ENCODE measurements around the gene TNFRSF9. TPM values are rescaled to one million over a fixed set of nuclear protein-coding genes. Genes with fewer than 3 reads are reported as not detected.

TNFRSF9 gene
- polyA plus RNA-seq, 2 of the 4 experiments (the other 2 are of a cell fraction) = 0.75 to 3.2 TPM

GRCh38 chr1:7975212-7975865 lies 34.7 kb upstream of the TNFRSF9 start:
- peak overlapping the region in 1 of 2 experiments; percentile 31; a peak in 1 of 6 replicates for H3K27ac ChIP-seq
- no peak overlapping the region for H3K4me3 ChIP-seq
- DNase-seq (ENCODE audit: low read depth in 1 of 2, low spot score in 1 of 2) (peak; percentile 70 to 86), FAIRE-seq (no peak), ATAC-seq (peak; percentile 100)
- ChIA-PET CTCF (interaction anchor here (0.5 to 11.9 kb wide), 54 partner anchors 9 to 1030 kb away, joined by 3 to 145 read pairs (median 4); partner anchors contain the start of gene SLC45A1), POLR2A (interaction anchor here (0.9 to 1.5 kb wide), 3 partner anchors 14 to 339 kb away, joined by 3 to 8 read pairs (median 5); partner anchors contain the start of gene PARK7)
- H3K4me2 ChIP-seq = no peak overlapping the region
- TF ChIP-seq NR3C1 (IDR thresholded peaks at IDR 0.05) (no peak), MAZ (IDR thresholded peaks at IDR 0.05; ENCODE audit: borderline replicate concordance, low read depth, low read length) (no peak), ZFP36 (IDR thresholded peaks at IDR 0.05; ENCODE audit: borderline replicate concordance, partially characterized antibody) (no peak), HOXA7 (CRISPR knock-in tag; IDR thresholded peaks at IDR 0.05) (no peak), RAD21 (conservative IDR thresholded peaks at IDR 0.05 in 1 of 2, IDR thresholded peaks at IDR 0.05 in 1 of 2) (peak; percentile 87), SMC3 (IDR thresholded peaks at IDR 0.05) (peak; percentile 84)
- TF ChIP-seq, protein P1, sequence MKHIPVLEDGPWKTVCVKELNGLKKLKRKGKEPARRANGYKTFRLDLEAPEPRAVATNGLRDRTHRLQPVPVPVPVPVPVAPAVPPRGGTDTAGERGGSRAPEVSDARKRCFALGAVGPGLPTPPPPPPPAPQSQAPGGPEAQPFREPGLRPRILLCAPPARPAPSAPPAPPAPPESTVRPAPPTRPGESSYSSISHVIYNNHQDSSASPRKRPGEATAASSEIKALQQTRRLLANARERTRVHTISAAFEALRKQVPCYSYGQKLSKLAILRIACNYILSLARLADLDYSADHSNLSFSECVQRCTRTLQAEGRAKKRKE (CRISPR knock-in tag; IDR thresholded peaks at IDR 0.05; ENCODE audit: low read depth) = no peak
- TF ChIP-seq, protein P2, sequence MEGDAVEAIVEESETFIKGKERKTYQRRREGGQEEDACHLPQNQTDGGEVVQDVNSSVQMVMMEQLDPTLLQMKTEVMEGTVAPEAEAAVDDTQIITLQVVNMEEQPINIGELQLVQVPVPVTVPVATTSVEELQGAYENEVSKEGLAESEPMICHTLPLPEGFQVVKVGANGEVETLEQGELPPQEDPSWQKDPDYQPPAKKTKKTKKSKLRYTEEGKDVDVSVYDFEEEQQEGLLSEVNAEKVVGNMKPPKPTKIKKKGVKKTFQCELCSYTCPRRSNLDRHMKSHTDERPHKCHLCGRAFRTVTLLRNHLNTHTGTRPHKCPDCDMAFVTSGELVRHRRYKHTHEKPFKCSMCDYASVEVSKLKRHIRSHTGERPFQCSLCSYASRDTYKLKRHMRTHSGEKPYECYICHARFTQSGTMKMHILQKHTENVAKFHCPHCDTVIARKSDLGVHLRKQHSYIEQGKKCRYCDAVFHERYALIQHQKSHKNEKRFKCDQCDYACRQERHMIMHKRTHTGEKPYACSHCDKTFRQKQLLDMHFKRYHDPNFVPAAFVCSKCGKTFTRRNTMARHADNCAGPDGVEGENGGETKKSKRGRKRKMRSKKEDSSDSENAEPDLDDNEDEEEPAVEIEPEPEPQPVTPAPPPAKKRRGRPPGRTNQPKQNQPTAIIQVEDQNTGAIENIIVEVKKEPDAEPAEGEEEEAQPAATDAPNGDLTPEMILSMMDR (IDR thresholded peaks at IDR 0.05) = peak; percentile 89
- 44% methylated on average over 8 of the region's 8 CpGs for WGBS (ENCODE audit: missing lambda C conversion rate)
- H3K4me1 ChIP-seq = 0 out of 3 replicates have a peak, but pooled peaks cover 3% of the 10 kb centered on the region
- no peaks in the 10 kb centered on the region for H3K9me3 ChIP-seq

- 93% methylated on average over 2 of the region's 2 CpGs for WGBS (ENCODE audit: missing lambda C conversion rate)
- ChIA-PET POLR2A (no interaction called here), CTCF (interaction anchor here (0.7 to 4.9 kb wide), 6 partner anchors 8 to 377 kb away, joined by 3 to 76 read pairs (median 4); no protein-coding TSS in a partner anchor)
- Histone ChIP-seq H3K27ac (no peak overlapping the region), H3K4me2 (no peak overlapping the region), H3K4me1 (0 out of 3 replicates have a peak, but pooled peaks cover 3% of the 10 kb centered on the region), H3K4me3 (no peak overlapping the region), H3K9me3 (no peaks in the 10 kb centered on the region)
- no peak for DNase-seq (ENCODE audit: low read depth in 1 of 2, low spot score in 1 of 2)
- no peak for ATAC-seq
- no peak for TF ChIP-seq HOXB13 (CRISPR knock-in tag; IDR thresholded peaks at IDR 0.05; ENCODE audit: low read depth)
- TF ChIP-seq, protein P3, sequence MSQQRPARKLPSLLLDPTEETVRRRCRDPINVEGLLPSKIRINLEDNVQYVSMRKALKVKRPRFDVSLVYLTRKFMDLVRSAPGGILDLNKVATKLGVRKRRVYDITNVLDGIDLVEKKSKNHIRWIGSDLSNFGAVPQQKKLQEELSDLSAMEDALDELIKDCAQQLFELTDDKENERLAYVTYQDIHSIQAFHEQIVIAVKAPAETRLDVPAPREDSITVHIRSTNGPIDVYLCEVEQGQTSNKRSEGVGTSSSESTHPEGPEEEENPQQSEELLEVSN (IDR thresholded peaks at IDR 0.05; ENCODE audit: borderline replicate concordance, low read depth) = no peak
- TF ChIP-seq CEBPB (IDR thresholded peaks at IDR 0.05) = no peak
- TF ChIP-seq PHF8 (IDR thresholded peaks at IDR 0.05; ENCODE audit: borderline replicate concordance, low read depth) = no peak
- TF ChIP-seq REST (IDR thresholded peaks at IDR 0.05) = no peak
- TF ChIP-seq EHF (CRISPR knock-in tag; IDR thresholded peaks at IDR 0.05) = no peak
- TF ChIP-seq USF2 (IDR thresholded peaks at IDR 0.05) = no peak
- no peak for TF ChIP-seq HEYL (CRISPR knock-in tag; IDR thresholded peaks at IDR 0.05)
- TF ChIP-seq, protein P4, sequence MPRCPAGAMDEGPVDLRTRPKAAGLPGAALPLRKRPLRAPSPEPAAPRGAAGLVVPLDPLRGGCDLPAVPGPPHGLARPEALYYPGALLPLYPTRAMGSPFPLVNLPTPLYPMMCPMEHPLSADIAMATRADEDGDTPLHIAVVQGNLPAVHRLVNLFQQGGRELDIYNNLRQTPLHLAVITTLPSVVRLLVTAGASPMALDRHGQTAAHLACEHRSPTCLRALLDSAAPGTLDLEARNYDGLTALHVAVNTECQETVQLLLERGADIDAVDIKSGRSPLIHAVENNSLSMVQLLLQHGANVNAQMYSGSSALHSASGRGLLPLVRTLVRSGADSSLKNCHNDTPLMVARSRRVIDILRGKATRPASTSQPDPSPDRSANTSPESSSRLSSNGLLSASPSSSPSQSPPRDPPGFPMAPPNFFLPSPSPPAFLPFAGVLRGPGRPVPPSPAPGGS (IDR thresholded peaks at IDR 0.05) = no peak
- no peak for TF ChIP-seq MAFK (IDR thresholded peaks at IDR 0.05; ENCODE audit: partially characterized antibody)
- no peak for TF ChIP-seq NR3C1 (IDR thresholded peaks at IDR 0.05)
- TF ChIP-seq ZSCAN20 (CRISPR knock-in tag; IDR thresholded peaks at IDR 0.05) = no peak
- TF ChIP-seq FOXS1 (CRISPR knock-in tag; IDR thresholded peaks at IDR 0.05) = no peak
- TF ChIP-seq CHD2 (IDR thresholded peaks at IDR 0.05; ENCODE audit: low read length, partially characterized antibody) = no peak
- no peak for TF ChIP-seq MYC (IDR thresholded peaks at IDR 0.05; ENCODE audit: borderline replicate concordance, low read length)
- FAIRE-seq = no peak
These were observed 32.4 kb upstream of the TNFRSF9 start for GRCh38 chr1:7973086-7973485.

All from A549 (cell line).